Testis (tissue), 3 donors: ENCODE data around the gene ENTREP3. TPM values are rescaled to one million over a fixed set of nuclear protein-coding genes. Genes with fewer than 3 reads are reported as not detected.

Experiments used
- DNase-seq: peaks from one replicate; pipeline ENCODE4 v3.0.0-alpha.2; 2019
- H3K27ac ChIP-seq, 2 donors: fragments of 200-600 bp; sonication (generic); one replicate each; pipeline ENCODE4 v1.5.1; 2019
- H3K27me3 ChIP-seq: fragments of 200-600 bp; sonication (generic); one replicate; pipeline ENCODE4 v1.5.1; 2019
- H3K36me3 ChIP-seq: fragments of 200-600 bp; sonication (generic); one replicate; pipeline ENCODE4 v1.5.1; 2017; ENCODE audit warnings: low read depth; ENCODE audit errors: missing control alignments
- H3K4me1 ChIP-seq: fragments of 200-600 bp; sonication (generic); one replicate; pipeline ENCODE4 v1.5.1; 2019
- H3K4me3 ChIP-seq, 2 donors: fragments of 200-600 bp; sonication (generic); one replicate each; pipeline ENCODE4 v1.5.1; 2017 to 2019
- H3K9me3 ChIP-seq: fragments of 200-600 bp; sonication (generic); one replicate; pipeline ENCODE4 v1.5.1; 2017
- CTCF ChIP-seq, 3 experiments: fragments of 450-650 bp in 2 of 3; fragments of 200-600 bp in 1 of 3; sonication (generic) in 1 of 3; IDR thresholded peaks; one replicate each; pipeline ENCODE4 v1.5.1; 2016 to 2019; ENCODE audit warnings: antibody characterized with exemption in 3 of 3, mild to moderate bottlenecking in 2 of 3, moderate library complexity in 1 of 3
- POLR2A ChIP-seq: fragments of 450-650 bp; IDR thresholded peaks from one replicate; pipeline ENCODE4 v1.6.1; 2017; ENCODE audit warnings: antibody characterized with exemption, mild to moderate bottlenecking, moderate library complexity
- WGBS, 2 donors: methylation state at CpG; one replicate each; pipeline ENCODE4 v1.1.5; 2018; 5-methylcytosine and 5-hydroxymethylcytosine counted together
- intact Hi-C: fragments of 100-400 bp; cut with DNase I; formaldehyde crosslinking; loops from one replicate; pipeline ENCODE4 v1.15.1; 2023; ENCODE audit warnings: low total_unique reads
- polyA plus RNA-seq: library from polyadenylated mRNA; stranded (reverse); fragments of 350-450 nt; fragmentation: Illumina TruSeq; extraction: RNeasy Lipid Tissue Mini Kit (QIAGEN cat#74804); gene quantifications from one replicate; pipeline ENCODE4 v1.2.3, GENCODE V29; 2014; ENCODE audit warnings: low read depth, low replicate concordance; ENCODE audit not compliant: insufficient read depth
- total RNA-seq, 2 donors: library from RNA; depleted of rRNA; stranded (reverse); fragments of >200 nt; gene quantifications; one replicate each; pipeline ENCODE4 v1.2.3, GENCODE V29; 2016

ENTREP3 gene
- total and polyA plus RNA-seq, 3 donors from 2014 or later: 14.3 to 27.9 (median 15.8) TPM

- no peaks in the 10 kb centered on the region for H3K36me3 ChIP-seq
- whole genome bisulfite sequencing, 2 donors: 90 to 93% methylated on average over 9 of the region's 9 CpGs
- H3K27me3 ChIP-seq: no peaks in the 10 kb centered on the region
- H3K9me3 ChIP-seq: no peaks in the 10 kb centered on the region
- intact Hi-C loops: no loop called here
- DNase-seq: no peak
- no peak overlapping the region for H3K4me3 ChIP-seq
- TF ChIP-seq POLR2A (no peak), CTCF (IDR thresholded peaks at IDR 0.05) (no peak)
- H3K27ac ChIP-seq: no peak overlapping the region
- H3K4me1 ChIP-seq: no peaks in the 10 kb centered on the region
These were observed 45.5 kb upstream of the ENTREP3 start for GRCh38 chr1:155300553-155301329.

GRCh38 chr1:155300024-155300423, 44.7 kb upstream of the ENTREP3 start:
- Histone ChIP-seq H3K36me3 (no peaks in the 10 kb centered on the region), H3K4me3 (no peak overlapping the region), H3K27me3 (no peaks in the 10 kb centered on the region), H3K27ac (no peak overlapping the region), H3K4me1 (no peaks in the 10 kb centered on the region), H3K9me3 (no peaks in the 10 kb centered on the region)
- intact Hi-C loops: no loop called here
- no peak for DNase-seq
- WGBS, 2 donors: 91 to 96% methylated on average over 8 of the region's 8 CpGs
- TF ChIP-seq POLR2A: no peak
- no peak for TF ChIP-seq CTCF (IDR thresholded peaks at IDR 0.05)

- 73 to 76% methylated on average over 7 of the region's 7 CpGs for WGBS, 2 donors
- H3K9me3 ChIP-seq: no peaks in the 10 kb centered on the region
- no peak overlapping the region for H3K27ac ChIP-seq
These were observed 42.1 kb upstream of the ENTREP3 start for GRCh38 chr1:155297384-155297783.

GRCh38 chr1:155296661-155297060, 41.4 kb upstream of the ENTREP3 start:
- Histone ChIP-seq H3K9me3 (no peaks in the 10 kb centered on the region), H3K36me3 (no peaks in the 10 kb centered on the region), H3K27me3 (no peaks in the 10 kb centered on the region), H3K4me3 (no peak overlapping the region), H3K4me1 (no peaks in the 10 kb centered on the region), H3K27ac (no peak overlapping the region)
- TF ChIP-seq POLR2A (no peak), CTCF (IDR thresholded peaks at IDR 0.05) (no peak)
- intact Hi-C loops: no loop called here
- 64 to 74% methylated on average over 3 of the region's 3 CpGs for WGBS, 2 donors
- no peak for DNase-seq

More at GRCh38 chr1:155297384-155297783, 42.1 kb upstream of the ENTREP3 start:
- intact Hi-C loops: no loop called here
- TF ChIP-seq CTCF (IDR thresholded peaks at IDR 0.05): no peak
- no peak for TF ChIP-seq POLR2A
- DNase-seq: no peak
- no peaks in the 10 kb centered on the region for H3K27me3 ChIP-seq
- no peaks in the 10 kb centered on the region for H3K36me3 ChIP-seq
- H3K4me3 ChIP-seq: no peak overlapping the region
- H3K4me1 ChIP-seq: no peaks in the 10 kb centered on the region

- TF ChIP-seq POLR2A (no peak), CTCF (IDR thresholded peaks at IDR 0.05) (no peak)
- WGBS, 2 donors: 68 to 80% methylated on average over 6 to 7 of the region's 7 CpGs
- H3K4me1 ChIP-seq: no peaks in the 10 kb centered on the region
- no peaks in the 10 kb centered on the region for H3K36me3 ChIP-seq
- H3K4me3 ChIP-seq: no peak overlapping the region
- H3K27me3 ChIP-seq: no peaks in the 10 kb centered on the region
- no peaks in the 10 kb centered on the region for H3K9me3 ChIP-seq
- H3K27ac ChIP-seq: no peak overlapping the region
- DNase-seq: no peak
- intact Hi-C loops: no loop called here
These were observed 40.6 kb upstream of the ENTREP3 start for GRCh38 chr1:155295942-155296267.
